Testis (tissue), 3 donors: ENCODE measurements around the gene TAF11. TPM values are rescaled to one million over a fixed set of nuclear protein-coding genes. Genes with fewer than 3 reads are reported as not detected.

Source experiments
- DNase-seq: peaks from one replicate; pipeline ENCODE4 v3.0.0-alpha.2; 2019
- H3K27ac ChIP-seq, 2 donors: fragments of 200-600 bp; sonication (generic); one replicate each; pipeline ENCODE4 v1.5.1; 2019
- H3K27me3 ChIP-seq: fragments of 200-600 bp; sonication (generic); one replicate; pipeline ENCODE4 v1.5.1; 2019
- H3K36me3 ChIP-seq: fragments of 200-600 bp; sonication (generic); one replicate; pipeline ENCODE4 v1.5.1; 2017; ENCODE audit warnings: low read depth; ENCODE audit errors: missing control alignments
- H3K4me1 ChIP-seq: fragments of 200-600 bp; sonication (generic); one replicate; pipeline ENCODE4 v1.5.1; 2019
- H3K4me3 ChIP-seq, 2 donors: fragments of 200-600 bp; sonication (generic); one replicate each; pipeline ENCODE4 v1.5.1; 2017 to 2019
- H3K9me3 ChIP-seq: fragments of 200-600 bp; sonication (generic); one replicate; pipeline ENCODE4 v1.5.1; 2017
- POLR2A ChIP-seq: fragments of 450-650 bp; IDR thresholded peaks from one replicate; pipeline ENCODE4 v1.6.1; 2017; ENCODE audit warnings: antibody characterized with exemption, mild to moderate bottlenecking, moderate library complexity
- WGBS, 2 donors: methylation state at CpG; one replicate each; pipeline ENCODE4 v1.1.5; 2018; 5-methylcytosine and 5-hydroxymethylcytosine counted together
- intact Hi-C: fragments of 100-400 bp; cut with DNase I; formaldehyde crosslinking; loops from one replicate; pipeline ENCODE4 v1.15.1; 2023; ENCODE audit warnings: low total_unique reads
- polyA plus RNA-seq: library from polyadenylated mRNA; stranded (reverse); fragments of 350-450 nt; fragmentation: Illumina TruSeq; extraction: RNeasy Lipid Tissue Mini Kit (QIAGEN cat#74804); gene quantifications from one replicate; pipeline ENCODE4 v1.2.3, GENCODE V29; 2014; ENCODE audit warnings: low read depth, low replicate concordance; ENCODE audit not compliant: insufficient read depth
- total RNA-seq, 2 donors: library from RNA; depleted of rRNA; stranded (reverse); fragments of >200 nt; gene quantifications; one replicate each; pipeline ENCODE4 v1.2.3, GENCODE V29; 2016
- TF ChIP-seq, protein P1 (sequence below), 3 experiments: fragments of 450-650 bp in 2 of 3; fragments of 200-600 bp in 1 of 3; sonication (generic) in 1 of 3; IDR thresholded peaks; one replicate each; pipeline ENCODE4 v1.5.1; 2016 to 2019; ENCODE audit warnings: antibody characterized with exemption in 3 of 3, mild to moderate bottlenecking in 2 of 3, moderate library complexity in 1 of 3

Gene TAF11
- total and polyA plus RNA-seq, 3 donors from 2014 or later = 52.2 to 69.7 (median 65.9) TPM

GRCh38 chr6:34875292-34876213 is 12.3 kb downstream of the TAF11 start:
- Histone ChIP-seq H3K4me1 (no peaks in the 10 kb centered on the region), H3K36me3 (no peaks in the 10 kb centered on the region), H3K27ac (no peak overlapping the region), H3K4me3 (no peak overlapping the region), H3K27me3 (no peaks in the 10 kb centered on the region), H3K9me3 (no peaks in the 10 kb centered on the region)
- intact Hi-C loops = no loop called here
- no peak for TF ChIP-seq POLR2A
- TF ChIP-seq, protein P1, sequence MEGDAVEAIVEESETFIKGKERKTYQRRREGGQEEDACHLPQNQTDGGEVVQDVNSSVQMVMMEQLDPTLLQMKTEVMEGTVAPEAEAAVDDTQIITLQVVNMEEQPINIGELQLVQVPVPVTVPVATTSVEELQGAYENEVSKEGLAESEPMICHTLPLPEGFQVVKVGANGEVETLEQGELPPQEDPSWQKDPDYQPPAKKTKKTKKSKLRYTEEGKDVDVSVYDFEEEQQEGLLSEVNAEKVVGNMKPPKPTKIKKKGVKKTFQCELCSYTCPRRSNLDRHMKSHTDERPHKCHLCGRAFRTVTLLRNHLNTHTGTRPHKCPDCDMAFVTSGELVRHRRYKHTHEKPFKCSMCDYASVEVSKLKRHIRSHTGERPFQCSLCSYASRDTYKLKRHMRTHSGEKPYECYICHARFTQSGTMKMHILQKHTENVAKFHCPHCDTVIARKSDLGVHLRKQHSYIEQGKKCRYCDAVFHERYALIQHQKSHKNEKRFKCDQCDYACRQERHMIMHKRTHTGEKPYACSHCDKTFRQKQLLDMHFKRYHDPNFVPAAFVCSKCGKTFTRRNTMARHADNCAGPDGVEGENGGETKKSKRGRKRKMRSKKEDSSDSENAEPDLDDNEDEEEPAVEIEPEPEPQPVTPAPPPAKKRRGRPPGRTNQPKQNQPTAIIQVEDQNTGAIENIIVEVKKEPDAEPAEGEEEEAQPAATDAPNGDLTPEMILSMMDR (IDR thresholded peaks at IDR 0.05) = no peak
- 84 to 86% methylated on average over 4 of the region's 4 CpGs for WGBS, 2 donors
- DNase-seq = no peak

- Histone ChIP-seq H3K4me1 (no peaks in the 10 kb centered on the region), H3K4me3 (no peak overlapping the region), H3K9me3 (no peaks in the 10 kb centered on the region), H3K27me3 (no peaks in the 10 kb centered on the region), H3K27ac (no peak overlapping the region), H3K36me3 (no peaks in the 10 kb centered on the region)
- intact Hi-C loops = no loop called here
- TF ChIP-seq, protein P1 (IDR thresholded peaks at IDR 0.05) = no peak
- TF ChIP-seq POLR2A = no peak
- DNase-seq = no peak
- 57 to 75% methylated on average over 1 of the region's 1 CpG for WGBS, 2 donors
Measured at GRCh38 chr6:34872332-34872731, 15.5 kb downstream of the TAF11 start.

DNA sequence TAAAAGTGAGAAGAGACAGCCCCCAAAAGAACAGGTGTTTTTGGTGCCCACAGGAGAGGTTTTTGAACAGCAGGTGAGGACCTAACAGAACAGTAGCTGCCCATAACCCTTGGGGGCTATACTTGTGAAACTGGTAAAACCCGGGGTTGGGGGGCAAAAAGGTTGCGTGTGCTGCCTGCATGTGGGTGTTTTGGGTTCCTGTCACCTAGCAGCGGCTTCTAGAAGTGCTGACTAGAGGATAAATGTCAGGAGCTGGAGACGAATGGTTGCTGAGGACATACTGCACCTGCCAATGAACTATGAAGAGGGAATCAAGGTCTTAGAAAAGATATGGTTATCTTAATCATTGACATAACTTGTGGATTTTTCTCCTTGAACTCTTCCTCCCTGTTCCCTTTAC is 16.0 kb downstream of the TAF11 start:
- Histone ChIP-seq H3K27ac (no peak overlapping the region), H3K4me3 (no peak overlapping the region), H3K36me3 (no peaks in the 10 kb centered on the region), H3K9me3 (no peaks in the 10 kb centered on the region), H3K4me1 (no peaks in the 10 kb centered on the region), H3K27me3 (no peaks in the 10 kb centered on the region)
- 74 to 75% methylated on average over 4 of the region's 4 CpGs for WGBS, 2 donors
- intact Hi-C loops = no loop called here
- DNase-seq = no peak
- no peak for TF ChIP-seq POLR2A
- TF ChIP-seq, protein P1 (IDR thresholded peaks at IDR 0.05) = no peak

DNA sequence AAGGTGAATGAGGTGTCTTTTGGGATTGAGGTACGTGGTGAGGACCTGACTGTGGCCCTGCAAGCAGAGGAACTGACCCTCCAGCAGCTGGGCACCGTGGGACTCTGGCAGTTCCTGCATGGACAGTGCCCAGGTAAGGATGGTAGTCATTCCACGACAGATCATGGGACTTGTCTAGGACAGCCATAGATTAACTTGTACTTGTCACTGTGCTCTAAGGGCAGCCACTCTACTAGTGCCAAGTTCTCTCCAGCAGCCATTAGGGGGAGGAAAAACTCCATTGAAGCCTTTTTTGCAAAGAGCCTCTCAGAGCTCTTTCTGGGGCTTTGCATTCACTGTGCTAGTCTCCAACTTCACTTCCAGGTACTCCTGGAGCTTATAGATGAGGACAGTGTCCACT is 20.4 kb downstream of the TAF11 start:
- Histone ChIP-seq H3K4me1 (no peaks in the 10 kb centered on the region), H3K27me3 (no peaks in the 10 kb centered on the region), H3K27ac (no peak overlapping the region), H3K4me3 (no peak overlapping the region), H3K36me3 (no peaks in the 10 kb centered on the region), H3K9me3 (no peaks in the 10 kb centered on the region)
- DNase-seq = no peak
- intact Hi-C loops = no loop called here
- 90 to 96% methylated on average over 3 of the region's 3 CpGs for WGBS, 2 donors
- no peak for TF ChIP-seq POLR2A
- TF ChIP-seq, protein P1 (IDR thresholded peaks at IDR 0.05) = no peak

GRCh38 chr6:34866509-34866908 is 21.3 kb downstream of the TAF11 start:
- Histone ChIP-seq H3K27ac (no peak overlapping the region), H3K4me1 (no peaks in the 10 kb centered on the region), H3K27me3 (no peaks in the 10 kb centered on the region), H3K9me3 (no peaks in the 10 kb centered on the region), H3K4me3 (no peak overlapping the region), H3K36me3 (no peaks in the 10 kb centered on the region)
- intact Hi-C loops = no loop called here
- WGBS, 2 donors = 87 to 92% methylated on average over 3 of the region's 3 CpGs
- TF ChIP-seq, protein P1 (IDR thresholded peaks at IDR 0.05) = no peak
- TF ChIP-seq POLR2A = no peak
- no peak for DNase-seq
